IPS-15b (cell line): ENCODE data around the gene SLC37A1.

Experiments
- H3K27me3 ChIP-seq: one replicate; pipeline ENCODE4 v1.6.1; 2013; ENCODE audit warnings: low read length; ENCODE audit not compliant: control insufficient read depth, insufficient read depth
- H3K36me3 ChIP-seq: one replicate; pipeline ENCODE4 v1.6.1; 2013; ENCODE audit warnings: low read length; ENCODE audit not compliant: control insufficient read depth, insufficient read depth
- H3K4me1 ChIP-seq: one replicate; pipeline ENCODE4 v1.6.1; 2013; ENCODE audit warnings: mild to moderate bottlenecking, low read length; ENCODE audit not compliant: control insufficient read depth, insufficient read depth
- H3K4me3 ChIP-seq: one replicate; pipeline ENCODE4 v1.5.1; 2013; ENCODE audit warnings: low read depth, low read length
- H3K9ac ChIP-seq: one replicate; pipeline ENCODE4 v1.6.1; 2013; ENCODE audit warnings: low read depth, mild to moderate bottlenecking, low read length
- H3K9me3 ChIP-seq: one replicate; pipeline ENCODE4 v1.6.1; 2013; ENCODE audit warnings: mild to moderate bottlenecking, low read length; ENCODE audit not compliant: control insufficient read depth, insufficient read depth

SLC37A1 gene

DNA sequence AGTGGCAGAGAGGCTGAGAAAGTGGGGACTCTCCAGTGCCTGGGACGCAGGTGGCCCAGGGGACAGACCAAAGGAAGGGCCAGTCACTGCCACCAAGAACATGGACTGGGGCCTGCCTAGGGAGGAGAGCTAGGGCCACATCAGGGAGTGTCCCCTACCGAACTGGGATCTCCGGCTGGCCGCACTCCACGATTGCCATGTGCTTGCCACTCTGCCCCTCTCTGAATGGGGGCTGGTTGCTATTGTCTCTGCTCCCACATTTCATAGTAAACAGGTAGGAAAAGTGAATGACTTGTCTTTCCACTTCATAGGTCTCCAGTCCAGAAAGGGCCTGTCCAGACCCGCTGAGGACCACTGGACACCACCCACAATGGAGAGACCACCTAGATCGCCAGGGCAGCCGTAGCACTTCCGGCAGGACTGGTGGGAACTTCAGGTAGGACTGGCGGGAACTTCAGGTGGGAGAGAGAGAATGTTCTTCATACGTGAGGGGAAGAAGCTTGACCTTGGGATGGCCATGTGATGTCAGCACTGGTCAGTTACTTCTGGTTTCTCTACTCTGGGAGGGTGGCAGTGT lies 84.6 kb downstream of the SLC37A1 start:
- H3K4me3 ChIP-seq = no peak overlapping the region
- no peaks in the 10 kb centered on the region for H3K4me1 ChIP-seq
- no peaks in the 10 kb centered on the region for H3K27me3 ChIP-seq
- no peak overlapping the region for H3K9ac ChIP-seq
- H3K9me3 ChIP-seq = no peaks in the 10 kb centered on the region
- H3K36me3 ChIP-seq = no peaks in the 10 kb centered on the region

DNA sequence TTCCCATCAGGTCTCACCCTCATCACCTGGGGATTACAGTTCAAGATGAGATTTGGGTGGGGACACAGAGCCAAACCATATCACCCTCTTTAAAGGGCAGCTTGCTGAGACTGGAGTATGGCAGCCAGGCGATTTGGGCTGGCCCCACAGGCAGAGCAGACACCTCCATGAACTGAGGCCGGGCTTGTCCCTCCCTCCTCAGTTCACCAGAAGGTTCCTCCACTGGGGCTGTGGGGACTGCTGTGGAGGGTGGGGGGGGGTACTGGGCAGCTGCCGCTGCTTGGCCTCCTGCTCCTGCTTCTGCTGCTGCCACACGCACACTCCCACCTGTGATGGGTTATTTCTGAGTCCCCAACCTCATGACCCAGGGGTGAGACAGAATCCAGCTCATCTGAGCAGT lies 85.8 kb downstream of the SLC37A1 start:
- H3K27me3 ChIP-seq = no peaks in the 10 kb centered on the region
- no peak overlapping the region for H3K9ac ChIP-seq
- H3K9me3 ChIP-seq = peaks cover 3% of the 10 kb centered on the region
- H3K36me3 ChIP-seq = no peaks in the 10 kb centered on the region
- no peaks in the 10 kb centered on the region for H3K4me1 ChIP-seq
- H3K4me3 ChIP-seq = no peak overlapping the region

DNA sequence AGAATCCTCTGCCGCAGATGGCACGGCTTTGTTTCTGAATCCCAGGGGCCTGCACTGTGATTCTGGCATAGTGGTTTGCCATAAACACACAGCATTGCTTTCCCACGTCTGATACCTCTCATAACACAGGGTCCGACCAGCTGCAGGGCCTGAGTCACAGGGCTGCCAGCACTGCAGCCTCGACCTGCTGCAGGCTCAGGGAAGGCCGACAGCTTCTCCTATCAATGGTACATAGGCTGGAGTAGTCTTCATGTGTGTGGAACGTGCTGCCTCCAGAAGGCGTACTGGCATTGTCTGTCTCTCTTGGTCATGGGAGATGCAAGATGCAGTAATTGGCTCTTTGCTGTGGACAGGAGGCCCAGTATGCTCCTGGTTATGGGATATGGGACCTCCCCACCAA lies 86.3 kb downstream of the SLC37A1 start:
- Histone ChIP-seq H3K4me3 (no peak overlapping the region), H3K9me3 (peaks cover 3% of the 10 kb centered on the region), H3K4me1 (no peaks in the 10 kb centered on the region), H3K27me3 (no peaks in the 10 kb centered on the region), H3K9ac (no peak overlapping the region), H3K36me3 (no peaks in the 10 kb centered on the region)

DNA sequence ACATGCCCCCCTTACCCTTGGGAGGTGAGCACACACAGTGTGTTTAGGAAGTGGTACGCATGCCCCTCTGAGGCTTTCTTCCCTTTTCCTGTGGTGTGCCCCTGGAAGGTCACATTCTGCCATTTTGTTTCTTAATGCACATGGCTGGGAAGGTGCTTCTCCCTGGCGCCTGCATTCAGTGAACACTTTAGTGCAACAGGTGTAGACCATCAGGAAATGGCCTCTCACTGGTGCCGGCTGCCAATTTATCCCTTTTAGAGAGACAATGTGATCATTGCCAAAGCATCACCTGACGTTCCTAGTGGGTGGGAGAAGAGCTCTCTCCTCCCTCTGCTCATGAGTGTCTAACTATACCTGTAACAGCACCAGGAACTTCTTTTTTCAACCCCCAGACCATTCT lies 88.0 kb downstream of the SLC37A1 start:
- Histone ChIP-seq H3K4me3 (no peak overlapping the region), H3K9me3 (peaks cover 3% of the 10 kb centered on the region), H3K9ac (no peak overlapping the region), H3K36me3 (no peaks in the 10 kb centered on the region), H3K4me1 (no peaks in the 10 kb centered on the region), H3K27me3 (no peaks in the 10 kb centered on the region)

DNA sequence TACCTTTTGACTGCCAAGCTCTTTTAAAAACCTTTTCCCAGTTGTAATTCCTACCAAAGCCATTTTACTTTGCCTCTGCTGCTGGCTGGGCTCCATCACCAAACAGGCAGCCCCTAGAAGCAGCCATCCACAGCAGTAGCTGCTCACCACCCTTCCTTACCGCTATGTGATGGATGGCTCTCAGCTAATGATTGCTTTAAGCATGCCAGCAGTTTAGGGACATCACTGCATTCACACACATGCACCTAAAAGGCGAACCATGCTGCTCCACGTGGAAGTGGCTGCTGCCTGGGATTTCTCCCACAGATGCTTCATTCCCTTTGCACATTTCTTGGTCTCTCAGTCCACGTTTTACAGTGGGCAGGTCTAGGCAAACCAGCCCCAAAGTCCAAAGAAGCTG lies 93.5 kb downstream of the SLC37A1 start:
- H3K9ac ChIP-seq = no peak overlapping the region
- no peaks in the 10 kb centered on the region for H3K36me3 ChIP-seq
- no peaks in the 10 kb centered on the region for H3K27me3 ChIP-seq
- no peaks in the 10 kb centered on the region for H3K4me1 ChIP-seq
- no peak overlapping the region for H3K4me3 ChIP-seq
- H3K9me3 ChIP-seq = peaks cover 3% of the 10 kb centered on the region

DNA sequence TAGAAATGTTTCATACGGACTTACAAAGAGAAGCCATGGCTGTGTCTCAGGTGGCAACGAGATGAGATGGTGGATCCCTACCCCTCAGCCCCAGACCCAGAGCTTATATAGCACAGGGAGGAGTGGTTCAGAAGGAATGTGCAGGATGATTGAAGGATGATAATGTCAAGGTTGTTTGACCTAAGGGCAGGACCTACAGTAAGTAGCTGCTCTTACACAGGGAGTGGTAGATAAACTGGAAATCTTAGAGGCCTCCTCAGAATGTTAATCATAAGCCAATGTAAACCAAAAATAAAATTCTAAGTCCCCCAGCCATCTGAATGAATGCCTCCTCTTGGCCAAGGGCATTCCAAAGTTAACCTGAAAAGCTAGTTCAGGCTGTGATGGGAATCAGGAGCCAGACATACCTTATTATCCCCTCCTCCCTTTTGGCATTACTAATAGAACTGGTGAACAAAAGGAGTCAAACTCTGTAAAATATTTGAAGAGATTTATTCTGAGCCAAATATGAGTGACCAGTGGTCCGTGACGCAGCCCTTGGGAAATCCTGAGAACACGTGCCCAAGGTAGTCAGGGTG lies 94.0 kb downstream of the SLC37A1 start:
- no peak overlapping the region for H3K4me3 ChIP-seq
- no peaks in the 10 kb centered on the region for H3K4me1 ChIP-seq
- H3K36me3 ChIP-seq = no peaks in the 10 kb centered on the region
- peaks cover 3% of the 10 kb centered on the region for H3K9me3 ChIP-seq
- no peaks in the 10 kb centered on the region for H3K27me3 ChIP-seq
- no peak overlapping the region for H3K9ac ChIP-seq

DNA sequence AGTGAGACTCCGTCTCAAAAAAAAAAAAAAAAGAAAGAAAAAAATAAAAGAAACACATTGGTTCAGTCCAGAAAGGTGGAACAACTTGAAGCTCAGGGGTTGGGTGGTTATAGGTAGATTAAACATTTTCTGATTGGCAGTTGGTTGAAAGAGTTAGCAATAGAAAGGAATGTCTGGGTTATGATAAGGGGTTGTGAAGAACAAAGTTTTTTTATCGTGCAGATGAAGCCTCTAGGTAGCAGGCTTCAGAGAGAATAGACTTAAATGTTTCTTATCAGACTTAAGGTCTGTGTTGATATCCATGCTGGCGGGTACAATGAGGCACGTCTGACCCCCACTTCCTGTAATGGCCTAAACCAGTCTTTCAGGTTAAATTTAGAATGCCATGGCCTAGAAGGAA lies 94.8 kb downstream of the SLC37A1 start:
- Histone ChIP-seq H3K4me1 (no peaks in the 10 kb centered on the region), H3K36me3 (no peaks in the 10 kb centered on the region), H3K9me3 (peaks cover 3% of the 10 kb centered on the region), H3K9ac (no peak overlapping the region), H3K27me3 (no peaks in the 10 kb centered on the region), H3K4me3 (no peak overlapping the region)

DNA sequence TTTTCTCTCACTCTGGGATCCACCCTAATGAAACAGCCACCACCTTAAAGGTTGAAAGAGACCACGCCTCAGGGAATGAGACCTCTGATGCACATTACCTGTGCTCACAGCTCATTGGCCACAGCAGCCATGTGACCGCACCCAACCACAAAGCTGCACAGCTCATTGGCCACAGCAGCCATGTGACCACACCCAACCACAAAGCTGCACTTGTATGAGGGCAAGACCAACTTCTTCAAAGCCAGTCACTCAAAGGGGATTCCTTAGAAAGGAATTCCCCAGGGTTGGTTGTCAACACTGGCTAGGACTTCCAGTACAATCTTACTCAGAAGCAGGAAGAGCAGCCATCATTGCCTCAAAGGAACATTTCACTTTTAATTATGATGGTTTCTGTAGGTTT lies 96.2 kb downstream of the SLC37A1 start:
- H3K36me3 ChIP-seq = no peaks in the 10 kb centered on the region
- H3K9me3 ChIP-seq = no peaks in the 10 kb centered on the region
- H3K4me1 ChIP-seq = no peaks in the 10 kb centered on the region
- no peak overlapping the region for H3K9ac ChIP-seq
- no peak overlapping the region for H3K4me3 ChIP-seq
- H3K27me3 ChIP-seq = no peaks in the 10 kb centered on the region

DNA sequence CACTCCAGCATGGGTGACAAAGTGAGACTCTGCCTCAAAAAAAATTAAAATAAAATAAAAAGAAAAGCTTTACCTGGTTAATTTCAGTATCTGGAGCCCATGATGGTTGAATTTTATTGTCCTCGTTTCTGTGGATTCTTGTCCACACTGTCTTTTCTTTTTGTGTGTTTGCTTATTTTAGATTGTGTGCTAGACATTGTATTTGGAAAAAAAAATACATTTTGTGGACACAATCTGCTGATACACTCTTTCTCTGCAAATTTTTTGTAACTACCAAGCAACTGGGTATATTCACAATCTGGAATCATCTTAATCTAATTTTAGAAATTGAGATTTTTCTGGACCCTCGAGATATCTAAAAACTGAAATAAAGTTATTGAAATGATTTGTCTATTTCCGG lies 98.2 kb downstream of the SLC37A1 start:
- no peaks in the 10 kb centered on the region for H3K36me3 ChIP-seq
- no peaks in the 10 kb centered on the region for H3K9me3 ChIP-seq
- no peaks in the 10 kb centered on the region for H3K4me1 ChIP-seq
- H3K27me3 ChIP-seq = no peaks in the 10 kb centered on the region
- H3K9ac ChIP-seq = no peak overlapping the region
- no peak overlapping the region for H3K4me3 ChIP-seq

DNA sequence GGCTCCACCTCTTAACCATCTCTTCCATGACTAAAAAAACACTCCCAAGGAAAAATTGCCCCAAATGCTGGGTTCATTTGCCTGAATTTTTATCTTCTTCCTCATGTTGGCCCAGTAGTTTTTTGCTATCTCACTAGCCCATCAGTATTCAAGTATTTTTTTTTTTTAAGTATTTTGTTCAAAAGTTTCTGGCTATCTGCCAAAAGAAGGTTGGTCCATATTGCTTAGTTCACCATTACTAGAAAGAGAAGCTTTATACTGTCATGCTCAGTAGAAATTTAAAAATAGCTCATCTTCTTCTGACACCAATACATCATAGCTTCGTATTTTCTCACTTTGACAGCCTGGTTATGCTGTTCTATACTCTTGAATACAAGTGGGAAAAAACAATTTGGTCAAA lies 98.7 kb downstream of the SLC37A1 start:
- H3K4me1 ChIP-seq = no peaks in the 10 kb centered on the region
- no peak overlapping the region for H3K9ac ChIP-seq
- no peaks in the 10 kb centered on the region for H3K9me3 ChIP-seq
- no peaks in the 10 kb centered on the region for H3K27me3 ChIP-seq
- no peaks in the 10 kb centered on the region for H3K36me3 ChIP-seq
- H3K4me3 ChIP-seq = no peak overlapping the region

DNA sequence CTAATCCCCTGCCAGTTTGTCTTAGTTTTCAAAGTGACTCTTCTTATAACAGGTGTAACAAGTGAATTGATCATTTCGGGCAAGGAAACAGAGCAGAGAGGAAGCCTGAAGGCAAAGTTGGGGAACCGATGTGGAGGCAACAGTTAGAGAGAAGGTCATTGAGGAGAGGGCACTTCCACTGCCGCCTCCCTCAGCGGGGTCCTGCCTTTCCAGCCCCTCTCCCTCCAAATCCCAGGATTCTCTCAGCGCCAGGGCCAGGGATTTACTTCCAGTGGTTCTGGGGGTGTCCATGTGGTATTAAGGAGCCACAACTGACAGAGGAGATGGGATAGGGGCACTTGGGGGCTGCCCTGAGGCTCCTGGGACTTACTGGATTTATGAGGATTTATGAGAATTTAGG lies 100.1 kb downstream of the SLC37A1 start:
- H3K27me3 ChIP-seq = no peaks in the 10 kb centered on the region
- H3K9me3 ChIP-seq = no peaks in the 10 kb centered on the region
- no peaks in the 10 kb centered on the region for H3K4me1 ChIP-seq
- no peaks in the 10 kb centered on the region for H3K36me3 ChIP-seq
- H3K4me3 ChIP-seq = no peak overlapping the region
- no peak overlapping the region for H3K9ac ChIP-seq

DNA sequence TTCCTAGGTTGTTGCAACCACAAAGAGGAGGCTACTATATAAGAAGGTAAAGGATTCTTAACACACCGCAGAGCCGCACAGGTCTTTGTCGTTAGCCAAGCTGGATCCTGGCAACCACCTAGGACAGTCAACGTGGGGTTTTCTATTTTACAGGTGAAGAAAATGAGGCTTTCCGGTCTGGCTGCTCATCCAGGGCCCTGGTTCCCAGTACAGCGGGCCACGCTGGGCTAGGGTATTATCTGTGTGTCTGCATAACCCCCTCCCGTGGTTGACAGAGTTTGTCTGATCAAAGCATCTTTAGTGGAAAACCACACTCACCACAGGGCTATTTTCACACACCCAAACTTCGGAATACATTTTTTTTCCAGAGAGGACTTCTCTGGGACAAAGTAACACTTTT lies 100.7 kb downstream of the SLC37A1 start:
- Histone ChIP-seq H3K36me3 (no peaks in the 10 kb centered on the region), H3K4me1 (no peaks in the 10 kb centered on the region), H3K9ac (no peak overlapping the region), H3K4me3 (no peak overlapping the region), H3K27me3 (no peaks in the 10 kb centered on the region), H3K9me3 (no peaks in the 10 kb centered on the region)
